Fibroblast of skin of scalp (primary cell): ENCODE measurements around the gene NTF4.
A peak's percentile ranks its signal among the peaks of the same experiment; 100 is the strongest.
"Not testable (repeated sequence)": the region's sequence is repeated elsewhere in the genome, so short reads cannot be mapped to it uniquely, and the experiment has no call there.

Experiments used
- DNase-seq: peaks from one replicate; pipeline ENCODE4 v3.0.0-alpha.2; 2013

NTF4 gene

GRCh38 chr19:49086296-49086695 is 21.7 kb upstream of the NTF4 start:
- no peak for DNase-seq

- DNase-seq: no peak
Observed at GRCh38 chr19:49085868-49086232, 21.2 kb upstream of the NTF4 start.

DNA sequence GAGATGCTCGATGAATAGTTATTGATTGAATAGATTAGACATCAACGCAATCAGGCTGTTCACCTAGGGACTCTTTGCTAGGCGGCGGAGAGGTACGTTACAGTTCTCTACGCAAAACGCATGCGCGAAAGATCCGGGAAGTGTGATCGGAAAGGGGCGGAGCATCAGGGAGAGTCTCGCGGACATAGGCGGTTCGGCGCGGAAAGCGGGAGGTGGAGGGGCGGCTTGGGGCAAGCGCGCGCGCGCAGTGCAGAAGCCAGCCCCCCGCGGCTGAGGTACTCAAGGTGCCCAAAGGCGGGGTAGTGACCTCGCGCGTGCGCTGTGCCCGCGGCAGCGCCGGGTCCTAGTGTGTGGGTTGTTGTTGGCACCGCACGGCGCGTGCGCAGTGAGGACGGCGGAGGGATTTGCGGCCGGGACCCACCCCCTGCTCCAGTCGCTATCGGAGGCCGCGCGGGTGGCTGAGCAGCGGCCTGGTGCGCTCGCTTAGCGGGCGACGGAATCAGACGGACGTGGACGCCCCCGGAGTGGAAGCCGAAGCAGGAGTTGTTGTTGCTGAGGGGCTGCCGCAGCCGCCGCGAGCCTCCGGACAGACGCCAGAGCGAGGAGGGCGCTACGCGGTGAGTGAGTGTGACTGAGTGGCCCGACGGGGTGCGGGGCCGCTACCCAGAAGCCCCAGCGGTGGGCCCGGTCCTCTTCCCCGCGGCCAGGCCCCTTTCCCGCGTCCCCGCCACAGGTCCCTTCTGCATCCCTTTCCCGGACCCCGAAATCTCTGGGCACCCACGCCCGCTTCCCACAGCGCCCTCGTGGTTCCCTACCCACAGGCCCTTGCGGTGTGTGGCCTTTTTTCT is 20.6 kb upstream of the NTF4 start, which contains the start of gene SNRNP70:
Gene SNRNP70 (plus strand): TSS at position 432 of the 848 bp plus-strand sequence. CDS start 964 bp downstream, outside the sequence.
- peak; percentile 100 for DNase-seq

DNA sequence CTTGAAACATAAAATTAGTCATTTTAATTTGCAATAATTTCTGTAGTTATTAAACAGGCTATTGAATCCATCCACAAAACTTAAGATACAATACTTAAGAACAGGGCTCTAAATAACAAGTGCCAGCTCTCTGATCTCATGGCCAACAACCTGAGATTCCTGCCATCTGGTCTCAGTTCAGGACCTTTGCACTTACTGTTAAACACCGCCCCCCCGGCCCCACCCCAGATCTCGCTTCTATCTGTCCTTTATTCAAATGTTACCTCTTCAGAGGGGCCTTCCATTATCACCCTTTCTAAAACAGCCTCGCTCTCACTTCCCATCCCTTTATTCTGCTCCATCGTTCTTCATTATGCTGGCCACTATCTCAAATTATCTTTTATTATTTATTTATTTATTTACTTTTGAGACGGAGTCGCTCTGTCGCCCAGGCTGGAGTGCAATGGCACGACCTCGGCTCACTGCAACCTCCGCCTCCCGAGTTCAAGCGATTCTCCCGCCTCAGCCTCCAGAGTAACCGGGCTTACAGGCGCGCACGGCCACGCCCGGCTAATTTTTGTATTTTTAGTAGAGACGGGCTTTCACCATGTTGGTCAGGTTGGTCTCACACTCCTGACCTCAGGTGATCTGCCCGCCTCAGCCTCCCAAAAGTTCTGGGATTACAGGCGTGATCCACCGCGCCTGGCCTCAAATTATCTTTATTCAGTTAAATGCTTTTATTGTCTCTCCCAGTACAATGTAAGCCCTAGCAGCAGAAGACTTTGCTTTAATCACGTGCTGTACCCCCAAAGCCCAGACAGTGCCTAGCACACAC is 19.8 kb upstream of the NTF4 start:
- DNase-seq: no peak

GRCh38 chr19:49081273-49081672 is 16.7 kb upstream of the NTF4 start:
- DNase-seq: no peak

- DNase-seq: no peak
Observed at GRCh38 chr19:49080392-49080791, 15.8 kb upstream of the NTF4 start.

DNA sequence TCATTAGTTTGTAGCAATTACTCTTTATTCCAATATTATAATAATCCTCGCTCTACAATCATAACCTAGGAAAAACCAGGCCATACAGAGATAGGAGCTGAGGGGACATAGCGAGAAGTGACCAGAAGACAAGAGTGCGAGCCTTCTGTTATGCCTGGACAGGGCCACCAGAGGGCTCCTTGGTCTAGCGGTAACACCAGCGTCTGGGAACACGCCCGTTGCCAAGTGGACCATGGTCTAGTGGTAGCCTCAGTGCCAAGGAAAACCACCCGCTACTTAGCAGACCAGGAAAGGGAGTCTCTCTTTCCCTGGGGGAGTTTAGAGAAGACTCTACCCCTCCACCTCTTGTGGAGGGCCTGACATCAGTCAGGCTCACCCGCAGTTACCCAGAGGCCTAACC is 10.3 kb upstream of the NTF4 start:
- peak; percentile 58 for DNase-seq

GRCh38 chr19:49073514-49074378 is 9.1 kb upstream of the NTF4 start:
- DNase-seq: peak; percentile 49

DNA sequence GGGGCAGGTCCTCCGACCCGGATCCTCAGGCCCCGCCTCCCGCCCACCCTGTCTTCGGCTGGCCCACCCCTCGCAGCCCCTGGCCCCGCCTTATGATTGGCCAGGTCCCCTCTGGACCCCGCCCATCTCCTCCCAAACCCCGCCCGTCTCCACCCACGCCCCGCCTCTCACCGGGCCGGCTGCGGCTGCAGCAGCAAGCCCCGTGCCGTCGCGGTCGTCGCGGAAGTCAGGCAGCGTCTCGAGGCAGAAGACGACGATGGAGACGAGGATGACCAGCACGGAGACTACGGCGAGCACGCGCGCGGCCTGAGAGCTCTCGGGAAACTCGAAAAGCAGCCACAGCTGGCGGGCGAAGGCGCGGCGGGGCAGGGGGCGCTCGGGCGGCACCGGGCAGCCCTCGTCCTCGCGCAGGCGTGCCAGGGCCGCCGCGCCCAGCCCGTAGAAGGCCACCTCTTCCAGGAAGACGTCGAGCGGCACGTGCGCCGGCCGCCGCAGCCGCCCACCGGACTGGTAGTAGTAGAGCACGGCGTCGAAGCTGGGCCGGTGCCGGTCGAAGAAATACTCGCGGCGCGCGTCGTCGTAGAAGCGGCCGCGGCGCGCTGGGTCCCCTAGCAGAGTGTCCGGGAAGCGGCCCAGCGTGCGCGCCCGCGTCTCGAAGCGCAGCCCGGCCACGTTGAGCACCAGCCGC is 7.4 kb upstream of the NTF4 start:
- peak; percentile 11 for DNase-seq

GRCh38 chr19:49070416-49070815 is 5.8 kb upstream of the NTF4 start:
- no peak for DNase-seq

GRCh38 chr19:49069026-49069425 is 4.4 kb upstream of the NTF4 start:
- DNase-seq: no peak

DNA sequence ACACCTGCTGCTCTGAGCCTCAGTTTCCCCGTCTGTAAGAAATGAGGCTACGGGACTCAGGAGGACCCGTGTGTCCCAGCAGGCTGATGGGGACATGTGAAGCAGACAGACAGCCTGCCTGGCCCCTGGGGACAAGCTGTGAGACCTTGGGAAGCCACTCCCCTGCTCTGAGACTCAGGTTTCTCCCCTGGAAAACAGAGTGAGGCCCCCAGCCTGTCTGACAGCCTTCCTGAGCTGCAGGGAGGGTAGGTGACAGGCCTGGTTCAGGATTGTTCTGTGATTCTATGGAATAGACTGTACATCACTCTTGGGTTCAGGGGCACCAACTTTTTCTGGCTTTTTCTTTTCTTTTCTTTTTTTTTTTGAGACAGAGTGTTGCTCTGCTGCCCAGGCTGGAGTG is 2.9 kb upstream of the NTF4 start:
- DNase-seq: no peak

DNA sequence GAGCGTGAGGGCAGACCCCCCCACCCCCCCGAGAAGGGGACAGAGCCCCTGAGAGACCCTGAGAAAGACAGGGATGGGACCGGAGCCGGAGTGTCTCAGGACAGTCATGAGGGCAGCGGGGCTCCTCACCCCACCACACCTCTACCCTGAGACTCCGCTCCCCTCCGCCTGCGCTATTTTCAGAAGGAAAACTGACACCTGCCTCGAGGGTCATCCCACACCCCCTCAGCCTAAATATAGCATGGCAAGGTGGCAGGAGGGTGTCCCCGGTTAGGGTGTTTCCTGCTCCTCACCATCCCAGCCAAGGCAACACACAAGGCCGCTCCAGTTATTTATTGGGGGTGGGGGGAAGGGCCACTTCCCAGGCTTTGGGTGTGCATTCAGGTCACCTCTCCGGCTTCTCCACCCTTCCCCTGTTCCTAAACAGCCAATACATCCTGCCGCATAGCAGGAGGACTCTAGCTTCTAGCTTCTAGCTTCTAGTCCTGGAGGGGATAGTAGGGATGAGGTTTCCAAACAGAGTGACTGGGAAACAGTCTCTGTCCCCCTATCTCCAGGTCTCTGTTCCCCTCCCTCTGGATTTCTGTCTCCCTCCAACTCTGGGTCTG is 1.4 kb upstream of the NTF4 start:
- no peak for DNase-seq

DNA sequence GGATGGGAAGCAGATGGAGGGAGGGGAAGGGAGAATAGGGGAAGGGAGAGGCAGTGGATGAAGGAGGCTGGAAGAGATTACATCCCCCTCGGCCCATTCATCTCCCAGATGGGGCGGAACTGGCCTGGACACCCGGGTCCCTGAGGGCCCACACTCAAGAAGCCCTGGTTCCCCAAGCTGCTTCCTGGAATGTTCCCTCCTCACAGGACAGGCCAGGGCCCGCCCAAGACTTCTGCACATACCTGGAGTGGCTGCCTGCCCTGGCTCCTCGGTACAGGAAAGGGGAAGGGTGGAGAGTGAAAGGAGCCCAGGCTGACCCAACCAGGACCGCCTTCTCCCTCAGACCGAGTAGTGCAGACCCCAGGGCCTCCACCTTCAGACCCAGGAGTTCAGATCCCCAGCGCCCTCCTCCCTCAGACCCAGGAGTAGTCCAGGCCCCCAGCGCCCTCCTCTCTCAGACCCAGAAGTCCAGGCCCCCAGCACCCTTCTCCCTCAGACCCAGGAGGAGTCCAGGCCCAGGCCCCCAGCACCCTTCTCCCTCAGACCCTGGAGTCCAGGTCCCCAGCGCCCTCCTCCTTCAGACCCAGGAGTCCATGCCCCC is 489 bp downstream of the NTF4 start:
- no peak for DNase-seq

GRCh38 chr19:49061445-49061844 is 3.2 kb downstream of the NTF4 start:
- DNase-seq: no peak

DNA sequence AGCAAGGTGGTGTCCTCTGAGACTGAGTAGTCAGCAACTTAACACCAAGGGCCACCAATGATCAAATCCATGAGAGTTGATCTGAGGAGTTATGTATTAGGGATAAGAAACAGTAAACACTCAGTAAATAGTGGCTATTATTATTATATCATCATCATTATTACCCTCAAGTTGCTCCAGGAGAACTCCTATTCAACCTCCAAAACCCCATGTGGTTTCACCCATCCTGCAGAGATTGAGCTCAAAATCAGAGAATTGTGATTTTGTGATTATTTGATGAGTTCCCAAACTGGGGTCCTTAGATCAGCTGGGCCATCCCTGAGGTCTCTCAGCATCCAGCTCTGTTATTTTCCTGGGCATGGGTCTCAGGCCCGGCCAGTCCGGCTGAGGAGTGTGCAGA is 3.6 kb downstream of the NTF4 start:
- no peak for DNase-seq

DNA sequence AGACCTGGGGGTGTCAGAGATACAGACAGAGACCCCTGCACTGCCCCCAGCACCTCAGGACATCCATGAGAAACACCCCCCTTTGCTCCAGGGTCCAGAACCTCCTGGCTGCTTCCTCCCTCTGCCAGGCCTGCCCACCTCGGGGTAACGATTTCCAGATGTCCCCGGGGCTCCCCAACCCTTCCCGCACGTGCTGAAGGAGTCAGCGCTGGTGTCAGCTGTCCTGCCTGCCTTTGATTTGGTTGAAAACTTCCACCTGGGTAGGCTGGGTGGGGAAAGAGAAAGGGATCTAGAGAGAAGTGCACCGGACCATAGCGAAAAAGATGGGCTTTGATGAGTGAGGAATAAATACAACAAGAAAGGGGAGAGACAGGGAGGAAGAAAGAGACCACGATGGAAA is 5.6 kb downstream of the NTF4 start:
- DNase-seq: no peak

GRCh38 chr19:49058562-49058961 is 6.1 kb downstream of the NTF4 start:
- DNase-seq: peak; percentile 72

DNA sequence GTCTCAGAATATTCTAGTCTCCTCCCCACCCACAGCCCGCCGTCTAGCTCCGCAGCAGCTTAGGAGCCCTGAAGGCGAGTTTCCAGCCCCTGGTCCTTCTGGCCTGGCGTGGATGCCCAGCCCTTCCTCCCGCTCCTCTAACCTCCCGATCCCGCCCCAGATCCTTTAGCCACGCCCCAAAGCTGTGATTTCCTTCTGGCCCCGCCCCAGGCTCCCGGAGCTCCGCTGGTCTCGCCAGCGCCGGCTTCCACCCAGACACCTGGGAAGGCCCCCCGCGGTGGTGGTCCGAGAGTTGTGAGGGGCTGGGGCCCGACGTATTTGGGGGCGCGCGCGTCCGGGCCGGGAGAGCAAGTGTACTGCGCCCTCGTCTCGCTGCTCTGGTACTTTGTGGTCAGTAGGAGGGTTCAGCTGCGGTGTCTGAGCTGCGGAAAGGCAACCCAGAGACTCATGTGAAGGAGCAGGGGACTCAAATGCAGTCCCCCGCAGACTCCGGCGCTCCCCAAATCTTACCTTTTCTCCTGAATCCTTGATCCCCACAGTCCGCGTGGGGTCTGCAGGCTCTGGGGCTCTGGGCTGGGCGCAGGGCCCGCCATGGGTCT is 6.9 kb downstream of the NTF4 start, which contains the start of gene CGB7:
Gene CGB7 (minus strand): TSS at position 114 of the 599 bp plus-strand sequence. CDS start 2,374 bp downstream, outside the sequence.
- peak; percentile 61 for DNase-seq

DNA sequence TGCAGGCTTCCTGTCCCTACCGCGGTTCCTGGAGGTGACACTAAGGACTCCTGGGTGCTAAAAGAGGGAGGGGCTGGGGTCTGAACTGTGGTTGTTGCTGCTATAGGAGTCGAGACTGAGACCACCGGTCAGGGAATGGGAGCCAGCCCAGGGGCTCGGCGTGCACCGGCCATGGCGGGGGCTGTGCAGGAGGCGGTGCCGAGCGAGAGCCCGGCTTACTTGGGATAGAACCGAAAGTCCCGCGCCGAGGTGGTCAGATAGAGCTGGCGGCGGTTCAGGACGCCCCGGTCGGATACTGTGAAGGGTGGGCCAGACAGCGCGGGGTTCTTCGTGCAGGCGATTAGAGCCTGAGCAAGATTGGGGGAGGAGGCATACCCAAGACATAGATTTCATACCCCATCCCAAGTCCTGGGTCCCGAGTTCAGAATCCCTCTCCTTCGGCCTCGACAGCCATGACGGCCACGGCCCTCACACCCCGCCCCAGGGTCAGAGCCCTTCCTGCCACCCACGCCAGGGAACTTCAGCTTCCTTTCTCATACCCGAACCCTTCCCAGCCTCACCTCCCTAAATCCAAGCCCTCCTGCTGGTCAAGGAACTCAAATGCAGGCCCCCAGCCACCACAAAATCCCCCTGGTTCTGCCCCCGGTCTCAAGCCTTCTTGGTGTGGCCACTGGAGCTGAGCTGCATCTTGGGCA is 7.6 kb downstream of the NTF4 start:
- DNase-seq: not testable (repeated sequence)
